ENCODE data around the gene BOC.

DNA sequence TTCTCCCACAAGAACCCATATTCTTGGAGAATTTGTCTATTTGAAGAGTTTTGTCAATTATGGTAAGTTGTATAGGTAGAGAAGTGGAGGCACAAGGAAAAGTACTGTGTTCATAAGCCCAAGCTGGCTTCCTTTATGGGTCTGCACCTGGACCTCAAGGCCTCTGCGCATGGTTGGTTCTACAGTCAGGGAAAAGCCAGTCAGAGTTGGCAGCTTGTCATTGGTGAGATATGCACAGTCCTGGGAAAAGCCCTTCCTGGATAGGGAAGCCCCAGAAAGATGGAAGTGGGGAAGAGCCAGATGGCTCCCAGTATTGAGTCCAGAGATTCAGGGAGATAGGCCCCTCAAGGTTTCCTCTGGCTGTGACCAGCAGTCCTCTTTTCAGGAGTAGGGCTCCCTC lies 15.8 kb downstream of the BOC start:
- TF ChIP-seq, protein P1, sequence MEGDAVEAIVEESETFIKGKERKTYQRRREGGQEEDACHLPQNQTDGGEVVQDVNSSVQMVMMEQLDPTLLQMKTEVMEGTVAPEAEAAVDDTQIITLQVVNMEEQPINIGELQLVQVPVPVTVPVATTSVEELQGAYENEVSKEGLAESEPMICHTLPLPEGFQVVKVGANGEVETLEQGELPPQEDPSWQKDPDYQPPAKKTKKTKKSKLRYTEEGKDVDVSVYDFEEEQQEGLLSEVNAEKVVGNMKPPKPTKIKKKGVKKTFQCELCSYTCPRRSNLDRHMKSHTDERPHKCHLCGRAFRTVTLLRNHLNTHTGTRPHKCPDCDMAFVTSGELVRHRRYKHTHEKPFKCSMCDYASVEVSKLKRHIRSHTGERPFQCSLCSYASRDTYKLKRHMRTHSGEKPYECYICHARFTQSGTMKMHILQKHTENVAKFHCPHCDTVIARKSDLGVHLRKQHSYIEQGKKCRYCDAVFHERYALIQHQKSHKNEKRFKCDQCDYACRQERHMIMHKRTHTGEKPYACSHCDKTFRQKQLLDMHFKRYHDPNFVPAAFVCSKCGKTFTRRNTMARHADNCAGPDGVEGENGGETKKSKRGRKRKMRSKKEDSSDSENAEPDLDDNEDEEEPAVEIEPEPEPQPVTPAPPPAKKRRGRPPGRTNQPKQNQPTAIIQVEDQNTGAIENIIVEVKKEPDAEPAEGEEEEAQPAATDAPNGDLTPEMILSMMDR (conservative IDR thresholded peaks at IDR 0.05; ENCODE audit: low read length): no peak
- no peak for TF ChIP-seq EZH2phosphoT487 (IDR thresholded peaks at IDR 0.05; ENCODE audit: borderline replicate concordance, low read depth, low read length)

All from OCI-LY7 (cell line).